ENCODE data around the gene MPC1.
"Not testable (repeated sequence)": the region's sequence is repeated elsewhere in the genome, so short reads cannot be mapped to it uniquely, and the experiment has no call there.

Gene MPC1

DNA sequence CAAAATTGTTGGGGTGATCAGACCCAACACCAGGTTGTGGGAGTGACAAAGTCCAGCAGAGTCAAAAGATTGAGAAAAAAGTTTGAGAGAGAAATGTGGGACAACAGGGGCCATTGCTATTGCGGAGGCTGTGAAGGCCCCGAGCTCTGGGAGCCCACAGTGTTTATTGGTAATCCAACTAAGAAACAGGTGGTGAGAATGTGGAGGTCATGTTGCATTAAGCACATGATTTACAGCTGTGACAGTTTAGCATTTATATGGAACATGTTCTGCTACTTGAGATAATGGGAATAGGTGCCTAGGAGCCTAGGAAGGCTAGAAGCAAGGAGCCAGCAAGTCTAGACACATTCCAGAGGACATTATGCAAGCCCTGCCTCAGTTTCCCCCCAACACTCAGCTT, 37.8 kb downstream of the MPC1 start:
- not testable (repeated sequence) for H2BK120ac ChIP-seq (ENCODE audit: low read depth, low read length); H3K9ac ChIP-seq (ENCODE audit: low read depth, low read length, poor library complexity); H3K27me3 ChIP-seq (ENCODE audit: control insufficient read depth in 3 of 3, insufficient read depth in 3 of 3, low read depth in 1 of 3, low read length in 3 of 3); H2BK15ac ChIP-seq (ENCODE audit: low read length); H2BK5ac ChIP-seq (ENCODE audit: low read length); H3K23ac ChIP-seq (ENCODE audit: low read depth, low read length, poor library complexity); DNase-seq (ENCODE audit: low spot score); H3K4me1 ChIP-seq (ENCODE audit: control insufficient read depth in 2 of 2, insufficient read depth in 1 of 2, low read depth in 1 of 2, low read length in 2 of 2); H4K91ac ChIP-seq (ENCODE audit: low read depth, low read length, poor library complexity); H3K18ac ChIP-seq (ENCODE audit: low read length); H3K4me2 ChIP-seq (ENCODE audit: insufficient read depth, low read length, poor library complexity, severe bottlenecking); H3K27ac ChIP-seq (replicated peaks; ENCODE audit: low read length); H3K4ac ChIP-seq (ENCODE audit: low read length); H2AK5ac ChIP-seq (ENCODE audit: low read depth, low read length); H4K8ac ChIP-seq (ENCODE audit: low read depth, low read length); H2AFZ ChIP-seq (ENCODE audit: low read length); H3K79me1 ChIP-seq (ENCODE audit: low read depth, low read length); H3K9me3 ChIP-seq (replicated peaks in 1 of 2; ENCODE audit: control insufficient read depth in 2 of 2, insufficient read depth in 1 of 2, low read depth in 1 of 2, low read length in 2 of 2); H3K14ac ChIP-seq (ENCODE audit: low read length); H2BK12ac ChIP-seq (ENCODE audit: low read length); H3K4me3 ChIP-seq (ENCODE audit: low read length in 2 of 2)
- peaks cover 0 to 12% of the 10 kb centered on the region in 2 donors for H3K36me3 ChIP-seq (replicated peaks in 1 of 2; ENCODE audit: control insufficient read depth in 2 of 2, insufficient read depth in 2 of 2, low read length in 2 of 2)
- no CpG with 5 or more reads among the region's 2 CpGs for whole genome bisulfite sequencing, 2 donors (ENCODE audit: extremely low coverage in 2 of 2, insufficient read length in 2 of 2, insufficient replicate concordance in 1 of 2)

GRCh38 chr6:166344240-166344639, 38.5 kb downstream of the MPC1 start:
- Histone ChIP-seq H2BK12ac (ENCODE audit: low read length) (no peak overlapping the region), H2AFZ (ENCODE audit: low read length) (no peak overlapping the region), H2BK120ac (ENCODE audit: low read depth, low read length) (no peak overlapping the region), H2BK15ac (ENCODE audit: low read length) (no peak overlapping the region), H3K9me3 (replicated peaks in 1 of 2; ENCODE audit: control insufficient read depth in 2 of 2, insufficient read depth in 1 of 2, low read depth in 1 of 2, low read length in 2 of 2) (no peaks in the 10 kb centered on the region), H3K4ac (ENCODE audit: low read length) (no peak overlapping the region), H3K4me3 (ENCODE audit: low read length in 2 of 2) (no peak overlapping the region), H3K9ac (ENCODE audit: low read depth, low read length, poor library complexity) (no peak overlapping the region), H3K14ac (ENCODE audit: low read length) (no peak overlapping the region), H3K23ac (ENCODE audit: low read depth, low read length, poor library complexity) (no peak overlapping the region), H2BK5ac (ENCODE audit: low read length) (no peak overlapping the region), H3K27me3 (ENCODE audit: control insufficient read depth in 3 of 3, insufficient read depth in 3 of 3, low read depth in 1 of 3, low read length in 3 of 3) (no peaks in the 10 kb centered on the region), H3K79me1 (ENCODE audit: low read depth, low read length) (no peaks in the 10 kb centered on the region), H3K4me1 (ENCODE audit: control insufficient read depth in 2 of 2, insufficient read depth in 1 of 2, low read depth in 1 of 2, low read length in 2 of 2) (peaks cover 3 to 9% of the 10 kb centered on the region in 2 donors), H3K27ac (replicated peaks; ENCODE audit: low read length) (no peak overlapping the region), H3K18ac (ENCODE audit: low read length) (no peak overlapping the region), H3K36me3 (replicated peaks in 1 of 2; ENCODE audit: control insufficient read depth in 2 of 2, insufficient read depth in 2 of 2, low read length in 2 of 2) (peaks cover 0 to 13% of the 10 kb centered on the region in 2 donors), H3K4me2 (ENCODE audit: insufficient read depth, low read length, poor library complexity, severe bottlenecking) (no peak overlapping the region), H2AK5ac (ENCODE audit: low read depth, low read length) (no peak overlapping the region), H4K8ac (ENCODE audit: low read depth, low read length) (no peak overlapping the region), H4K91ac (ENCODE audit: low read depth, low read length, poor library complexity) (no peak overlapping the region)
- no peak for DNase-seq (ENCODE audit: low spot score)
- WGBS, 2 donors (ENCODE audit: extremely low coverage in 2 of 2, insufficient read length in 2 of 2, insufficient replicate concordance in 1 of 2): no CpG with 5 or more reads among the region's 8 CpGs

GRCh38 chr6:166343150-166343487, 39.6 kb downstream of the MPC1 start:
- no peak overlapping the region for H3K27ac ChIP-seq (replicated peaks; ENCODE audit: low read length)

DNA sequence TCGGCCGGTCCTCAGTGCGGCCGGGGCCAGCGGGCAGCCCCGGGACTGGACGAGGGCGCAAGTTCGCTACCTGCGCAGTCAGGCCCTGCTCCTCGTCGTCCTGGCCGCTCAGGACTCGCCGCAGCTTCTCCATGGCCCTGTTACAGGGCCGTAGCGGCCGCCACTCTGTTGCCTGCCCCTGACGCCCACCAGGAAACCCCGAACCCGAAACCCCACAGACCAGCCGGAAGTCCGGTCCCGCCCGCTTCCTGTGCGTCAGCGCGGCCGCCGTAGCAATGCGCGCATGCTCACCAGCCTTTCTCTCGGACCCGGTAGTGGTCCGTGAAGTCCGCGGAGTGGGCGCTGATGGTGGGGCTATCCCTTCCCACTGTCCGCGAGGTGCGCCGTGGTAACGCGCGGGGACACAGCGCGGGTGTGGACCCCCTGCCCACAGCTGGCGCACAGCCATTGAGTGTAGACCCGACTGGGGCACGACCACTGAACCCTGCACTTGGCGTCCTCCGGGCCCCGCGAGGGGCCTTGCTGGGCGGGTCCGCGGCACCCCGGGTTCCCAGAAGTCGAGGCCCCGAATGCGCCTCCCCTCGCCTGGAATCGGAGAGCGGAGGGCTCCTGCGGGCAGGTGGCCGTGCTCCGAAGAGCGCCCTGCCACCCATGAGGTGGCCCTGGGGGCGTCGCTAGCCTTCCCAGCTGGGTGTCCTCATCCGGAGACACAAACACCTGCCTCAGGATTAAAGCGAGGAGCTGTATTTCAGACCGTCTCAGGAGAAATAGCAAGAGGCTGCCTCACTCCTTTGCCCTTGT, 40.2 kb downstream of the MPC1 start, which contains the start of gene SFT2D1:
Gene SFT2D1 (minus strand): TSS at position 197 of the 801 bp plus-strand sequence. CDS start 64 bp downstream, at position 133.
- H3K4me3 ChIP-seq (ENCODE audit: low read length in 2 of 2): peak within 1 kb of the TSS; percentile 73 to 100
- H2BK120ac ChIP-seq (ENCODE audit: low read depth, low read length): no peak within 1 kb of the TSS
- H2BK5ac ChIP-seq (ENCODE audit: low read length): no peak within 1 kb of the TSS
- peak within 1 kb of the TSS; percentile 81 for H3K4ac ChIP-seq (ENCODE audit: low read length)
- peak within 1 kb of the TSS; percentile 51 for H2AK5ac ChIP-seq (ENCODE audit: low read depth, low read length)
- peak within 1 kb of the TSS; percentile 98 for H3K18ac ChIP-seq (ENCODE audit: low read length)
- peak; percentile 68 for DNase-seq (ENCODE audit: low spot score)
- no CpG with 5 or more reads among the region's 73 CpGs for WGBS, 2 donors (ENCODE audit: extremely low coverage in 2 of 2, insufficient read length in 2 of 2, insufficient replicate concordance in 1 of 2)
- H3K36me3 ChIP-seq (replicated peaks in 1 of 2; ENCODE audit: control insufficient read depth in 2 of 2, insufficient read depth in 2 of 2, low read length in 2 of 2): peaks cover 2 to 27% of the 10 kb centered on the region in 2 donors
- H3K9me3 ChIP-seq (replicated peaks in 1 of 2; ENCODE audit: control insufficient read depth in 2 of 2, insufficient read depth in 1 of 2, low read depth in 1 of 2, low read length in 2 of 2): no peaks in the 10 kb centered on the region
- peak within 1 kb of the TSS; percentile 93 for H2AFZ ChIP-seq (ENCODE audit: low read length)
- peak within 1 kb of the TSS; percentile 99 for H3K9ac ChIP-seq (ENCODE audit: low read depth, low read length, poor library complexity)
- H3K23ac ChIP-seq (ENCODE audit: low read depth, low read length, poor library complexity): peak within 1 kb of the TSS; percentile 95
- peak within 1 kb of the TSS; percentile 63 for H2BK12ac ChIP-seq (ENCODE audit: low read length)
- peak within 1 kb of the TSS; percentile 46 for H3K27ac ChIP-seq (replicated peaks; ENCODE audit: low read length)
- peaks cover 1% of the 10 kb centered on the region for H3K79me1 ChIP-seq (ENCODE audit: low read depth, low read length)
- no peaks in the 10 kb centered on the region for H3K27me3 ChIP-seq (ENCODE audit: control insufficient read depth in 3 of 3, insufficient read depth in 3 of 3, low read depth in 1 of 3, low read length in 3 of 3)
- no peak within 1 kb of the TSS for H2BK15ac ChIP-seq (ENCODE audit: low read length)
- no peak within 1 kb of the TSS for H4K8ac ChIP-seq (ENCODE audit: low read depth, low read length)
- no peak within 1 kb of the TSS for H4K91ac ChIP-seq (ENCODE audit: low read depth, low read length, poor library complexity)
- peak within 1 kb of the TSS; percentile 97 for H3K14ac ChIP-seq (ENCODE audit: low read length)
- peaks cover 3 to 9% of the 10 kb centered on the region in 2 donors for H3K4me1 ChIP-seq (ENCODE audit: control insufficient read depth in 2 of 2, insufficient read depth in 1 of 2, low read depth in 1 of 2, low read length in 2 of 2)
- H3K4me2 ChIP-seq (ENCODE audit: insufficient read depth, low read length, poor library complexity, severe bottlenecking): peak within 1 kb of the TSS; percentile 83

More at GRCh38 chr6:166343150-166343487, 39.6 kb downstream of the MPC1 start:
- Histone ChIP-seq H2BK12ac (ENCODE audit: low read length) (no peak overlapping the region), H3K4me1 (ENCODE audit: control insufficient read depth in 2 of 2, insufficient read depth in 1 of 2, low read depth in 1 of 2, low read length in 2 of 2) (peaks cover 3 to 9% of the 10 kb centered on the region in 2 donors), H4K8ac (ENCODE audit: low read depth, low read length) (no peak overlapping the region), H3K79me1 (ENCODE audit: low read depth, low read length) (peaks cover 1% of the 10 kb centered on the region), H2AFZ (ENCODE audit: low read length) (peak overlapping the region; percentile 93), H3K23ac (ENCODE audit: low read depth, low read length, poor library complexity) (no peak overlapping the region), H2AK5ac (ENCODE audit: low read depth, low read length) (peak overlapping the region; percentile 51), H2BK15ac (ENCODE audit: low read length) (no peak overlapping the region), H2BK120ac (ENCODE audit: low read depth, low read length) (no peak overlapping the region), H2BK5ac (ENCODE audit: low read length) (no peak overlapping the region), H3K18ac (ENCODE audit: low read length) (no peak overlapping the region), H3K4me3 (ENCODE audit: low read length in 2 of 2) (peak overlapping the region; percentile 73 to 100), H3K27me3 (ENCODE audit: control insufficient read depth in 3 of 3, insufficient read depth in 3 of 3, low read depth in 1 of 3, low read length in 3 of 3) (no peaks in the 10 kb centered on the region), H3K4ac (ENCODE audit: low read length) (no peak overlapping the region), H3K9me3 (replicated peaks in 1 of 2; ENCODE audit: control insufficient read depth in 2 of 2, insufficient read depth in 1 of 2, low read depth in 1 of 2, low read length in 2 of 2) (no peaks in the 10 kb centered on the region), H3K4me2 (ENCODE audit: insufficient read depth, low read length, poor library complexity, severe bottlenecking) (peak overlapping the region; percentile 83), H3K36me3 (replicated peaks in 1 of 2; ENCODE audit: control insufficient read depth in 2 of 2, insufficient read depth in 2 of 2, low read length in 2 of 2) (peaks cover 0 to 21% of the 10 kb centered on the region in 2 donors), H4K91ac (ENCODE audit: low read depth, low read length, poor library complexity) (no peak overlapping the region), H3K14ac (ENCODE audit: low read length) (no peak overlapping the region), H3K9ac (ENCODE audit: low read depth, low read length, poor library complexity) (no peak overlapping the region)
- WGBS, 2 donors (ENCODE audit: extremely low coverage in 2 of 2, insufficient read length in 2 of 2, insufficient replicate concordance in 1 of 2): no CpG with 5 or more reads among the region's 3 CpGs
- DNase-seq (ENCODE audit: low spot score): no peak

Measured in neuronal stem cell (in vitro differentiated cells).